Upper lobe of left lung (tissue), 6 donors: ENCODE results near the gene PRM3. TPM values are rescaled to one million over a fixed set of nuclear protein-coding genes. Genes with fewer than 3 reads are reported as not detected.

Experiments
- ATAC-seq, 2 donors: fragments of 200-7000 bp; cut with Tn5 transposase; one replicate each; pipeline ENCODE4 v1.9.1; 2022; ENCODE audit warnings: mild to moderate bottlenecking in 2 of 2, moderate library complexity in 2 of 2; ENCODE audit not compliant: low FRiP score in 2 of 2
- DNase-seq, 2 donors: peaks; one replicate each; pipeline ENCODE4 v3.0.0-alpha.2; 2019 to 2020
- H3K27ac ChIP-seq, 4 donors: fragments of 200-600 bp; sonication (generic); one replicate each; pipeline ENCODE4 v1.5.1; 2016 to 2019
- H3K27me3 ChIP-seq, 4 donors: fragments of 200-600 bp; sonication (generic); one replicate each; pipeline ENCODE4 v1.5.1; 2017 to 2019
- H3K36me3 ChIP-seq, 4 donors: fragments of 200-600 bp; sonication (generic); one replicate each; pipeline ENCODE4 v1.5.1; 2016 to 2019
- H3K4me1 ChIP-seq, 4 donors: fragments of 200-600 bp; sonication (generic); one replicate each; pipeline ENCODE4 v1.5.1; 2018 to 2019
- H3K4me3 ChIP-seq, 4 donors: fragments of 200-600 bp; sonication (generic); one replicate each; pipeline ENCODE4 v1.5.1; 2017 to 2019; ENCODE audit warnings: mild to moderate bottlenecking in 2 of 4, moderate library complexity in 1 of 4
- H3K9me3 ChIP-seq, 4 donors: fragments of 200-600 bp; sonication (generic); one replicate each; pipeline ENCODE4 v1.5.1; 2018 to 2019
- EP300 ChIP-seq, 4 donors: sonication (generic); formaldehyde crosslinking; IDR thresholded peaks; one replicate each; pipeline ENCODE4 v1.5.1; 2017; ENCODE audit warnings: antibody characterized with exemption in 4 of 4, control low read depth in 2 of 4
- POLR2A ChIP-seq, 4 donors: fragments of 450-650 bp; IDR thresholded peaks; one replicate each; pipeline ENCODE4 v1.5.1; 2016 to 2017; ENCODE audit warnings: antibody characterized with exemption in 4 of 4, mild to moderate bottlenecking in 2 of 4
- POLR2AphosphoS5 ChIP-seq, 2 donors: sonication (generic); formaldehyde crosslinking; IDR thresholded peaks; one replicate each; pipeline ENCODE4 v1.5.1; 2017; ENCODE audit warnings: antibody characterized with exemption in 2 of 2
- WGBS, 2 donors: methylation state at CpG; one replicate each; pipeline ENCODE4 v1.1.5; 2017 to 2018; 5-methylcytosine and 5-hydroxymethylcytosine counted together
- small RNA-seq, 4 donors: library from RNA; depleted of rRNA; stranded (forward); fragments of <200 nt; gene quantifications; one replicate each; pipeline ENCODE3, GENCODE V24; 2016
- total RNA-seq, 6 donors: library from RNA; depleted of rRNA in 4 of 6; stranded (reverse); fragments of >200 nt in 4 of 6; gene quantifications; one replicate each; pipeline versions ENCODE4 v1.1.0 to v1.2.1, GENCODE V29; 2016 to 2021
- TF ChIP-seq, protein P1 (sequence below), 6 experiments: fragments of 450-650 bp in 4 of 6; fragments of 200-600 bp in 2 of 6; sonication (generic) in 2 of 6; IDR thresholded peaks; one replicate each; pipeline ENCODE4 v1.5.1; 2016 to 2019; ENCODE audit warnings: antibody characterized with exemption in 6 of 6
- donor health status: DM: no; HTN: no; CAD: no; lungs with moderate emphysema.
- donor health status: DM: no; HTN: yes; CAD: no; lungs with severe emphysema.

PRM3 gene
- total RNA-seq, 6 donors from 2014 or later: not detected

DNA sequence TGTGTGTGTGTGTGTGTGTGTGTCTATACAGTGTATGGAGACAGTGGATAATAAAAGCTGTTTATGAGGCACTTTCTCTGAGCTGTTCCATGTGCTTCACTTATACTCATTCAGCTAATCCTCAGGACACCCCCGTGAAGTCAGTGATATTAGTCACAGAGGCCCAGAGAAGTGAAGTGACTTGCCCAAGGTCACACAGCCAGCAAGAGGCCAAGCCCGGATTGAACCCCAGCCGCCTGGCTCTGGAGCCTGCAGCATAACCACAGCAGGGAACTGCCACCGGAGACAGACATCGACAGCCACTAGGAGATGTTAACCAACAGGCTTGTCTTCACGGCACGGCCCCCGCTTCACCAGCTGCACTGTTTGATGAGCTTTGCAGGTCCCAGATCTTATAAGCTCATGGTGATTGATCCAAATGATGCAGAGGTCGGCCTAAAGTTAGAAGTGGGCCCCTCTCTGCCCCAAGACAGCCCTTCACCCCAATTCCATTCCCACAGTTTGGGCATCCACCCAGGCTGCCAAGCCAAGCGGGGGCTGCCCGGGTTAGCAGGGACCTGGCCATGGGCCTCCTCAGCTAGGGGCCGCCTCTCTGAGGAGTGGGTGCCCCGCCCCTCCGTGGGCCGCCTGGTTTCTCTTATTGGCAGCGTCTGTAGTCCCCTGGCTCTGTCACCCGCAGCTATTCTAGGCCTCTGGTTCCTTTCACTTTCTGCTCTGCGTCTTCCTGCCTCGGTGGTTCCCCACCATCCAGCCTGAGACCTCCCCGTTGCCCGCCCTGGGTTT lies 48.3 kb downstream of the PRM3 start:
- peak in 1 of 2 donors; percentile 86 for DNase-seq
- H3K9me3 ChIP-seq: no peaks in the 10 kb centered on the region
- H3K4me3 ChIP-seq: peak overlapping the region in 1 of 4 donors; percentile 33
- peak overlapping the region; percentile 77 to 90 (median 83) for H3K27ac ChIP-seq
- H3K27me3 ChIP-seq: no peaks in the 10 kb centered on the region
- 63 to 82% methylated on average over 8 to 20 of the region's 21 CpGs for WGBS, 2 donors
- peak in 1 of 2 donors; percentile 6 for TF ChIP-seq POLR2AphosphoS5 (IDR thresholded peaks at IDR 0.05)
- TF ChIP-seq POLR2A (IDR thresholded peaks at IDR 0.05): peak in 1 of 4 donors; percentile 48
- TF ChIP-seq, protein P1, sequence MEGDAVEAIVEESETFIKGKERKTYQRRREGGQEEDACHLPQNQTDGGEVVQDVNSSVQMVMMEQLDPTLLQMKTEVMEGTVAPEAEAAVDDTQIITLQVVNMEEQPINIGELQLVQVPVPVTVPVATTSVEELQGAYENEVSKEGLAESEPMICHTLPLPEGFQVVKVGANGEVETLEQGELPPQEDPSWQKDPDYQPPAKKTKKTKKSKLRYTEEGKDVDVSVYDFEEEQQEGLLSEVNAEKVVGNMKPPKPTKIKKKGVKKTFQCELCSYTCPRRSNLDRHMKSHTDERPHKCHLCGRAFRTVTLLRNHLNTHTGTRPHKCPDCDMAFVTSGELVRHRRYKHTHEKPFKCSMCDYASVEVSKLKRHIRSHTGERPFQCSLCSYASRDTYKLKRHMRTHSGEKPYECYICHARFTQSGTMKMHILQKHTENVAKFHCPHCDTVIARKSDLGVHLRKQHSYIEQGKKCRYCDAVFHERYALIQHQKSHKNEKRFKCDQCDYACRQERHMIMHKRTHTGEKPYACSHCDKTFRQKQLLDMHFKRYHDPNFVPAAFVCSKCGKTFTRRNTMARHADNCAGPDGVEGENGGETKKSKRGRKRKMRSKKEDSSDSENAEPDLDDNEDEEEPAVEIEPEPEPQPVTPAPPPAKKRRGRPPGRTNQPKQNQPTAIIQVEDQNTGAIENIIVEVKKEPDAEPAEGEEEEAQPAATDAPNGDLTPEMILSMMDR (IDR thresholded peaks at IDR 0.05): no peak
- TF ChIP-seq EP300 (IDR thresholded peaks at IDR 0.05): no peak
- peaks cover 23 to 30% (median 28%) of the 10 kb centered on the region in 4 donors for H3K4me1 ChIP-seq
- H3K36me3 ChIP-seq: no peaks in the 10 kb centered on the region
- peak; percentile 19 to 48 for ATAC-seq

DNA sequence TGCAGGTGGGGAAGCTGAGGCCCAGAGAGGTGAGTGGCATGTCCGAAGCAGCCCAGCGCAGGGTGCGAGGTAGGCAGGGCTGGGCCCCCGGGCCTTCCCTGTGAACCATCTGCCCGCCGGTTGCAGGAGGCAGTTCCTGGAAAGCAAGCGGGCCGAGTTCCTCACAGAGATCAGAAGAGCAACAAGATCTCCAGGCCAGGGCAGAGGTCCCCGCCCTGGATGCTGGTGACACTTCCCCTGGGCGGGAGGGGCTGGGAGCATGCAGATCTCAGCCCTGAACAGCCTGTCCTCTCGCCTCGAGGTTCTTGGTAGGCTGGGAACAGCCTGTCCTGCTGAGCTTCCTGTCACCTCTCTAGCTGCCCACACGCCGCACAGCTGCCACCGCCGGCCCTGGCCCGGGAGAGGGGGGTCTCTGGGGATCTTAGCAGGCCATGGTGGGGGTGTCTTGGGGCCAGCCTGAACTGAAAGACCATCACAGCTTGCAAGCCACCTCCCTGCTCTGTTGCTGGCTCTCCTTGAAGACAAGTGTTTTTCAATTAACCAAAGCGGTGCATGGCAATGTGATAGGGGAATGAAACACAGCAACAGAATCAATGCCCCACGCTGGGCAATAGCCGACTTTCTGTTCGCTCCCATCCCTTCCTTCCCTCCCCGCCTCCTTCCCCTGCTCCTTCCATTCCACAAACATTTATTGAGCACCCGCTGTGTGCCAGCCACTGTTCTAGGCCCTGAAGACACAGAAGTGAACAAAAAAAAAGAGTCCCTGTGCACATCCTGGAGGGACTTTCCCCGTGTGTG lies 49.1 kb downstream of the PRM3 start:
- Histone ChIP-seq H3K4me1 (peaks cover 23 to 30% (median 28%) of the 10 kb centered on the region in 4 donors), H3K4me3 (no peak overlapping the region), H3K36me3 (no peaks in the 10 kb centered on the region), H3K27ac (peak overlapping the region; percentile 77 to 90 (median 83)), H3K27me3 (no peaks in the 10 kb centered on the region), H3K9me3 (no peaks in the 10 kb centered on the region)
- DNase-seq (peak; percentile 90 to 94), ATAC-seq (peak; percentile 89 to 91)
- 41 to 45% methylated on average over 15 to 24 of the region's 24 CpGs for WGBS, 2 donors
- TF ChIP-seq EP300 (IDR thresholded peaks at IDR 0.05) (peak; percentile 95 to 100 (median 100)), POLR2A (IDR thresholded peaks at IDR 0.05) (peak in 1 of 4 donors; percentile 62), POLR2AphosphoS5 (IDR thresholded peaks at IDR 0.05) (peak; percentile 96 to 98)
- TF ChIP-seq, protein P1 (IDR thresholded peaks at IDR 0.05): peak in 1 of 6 experiments; percentile 11

Small RNA genes within 50 kb of the gene (small RNA-seq; reads per million reads assigned to genes)
- gene MIR548H2: 0 reads per million in 4 donors
- 0 reads per million in 4 donors for gene RF00019
- gene RF00554: 0 reads per million in 4 donors

Other genes starting within 250 kb of the PRM3 start
- 10 to 100 TPM in 5 of 6 donors, 1 to 10 TPM in 1; 9.4 to 36.6 (median 18.5) TPM for gene SOCS1, start 17.4 kb downstream of the PRM3 start, total RNA-seq
- not detected for gene TNP2, start 4.3 kb downstream of the PRM3 start, total RNA-seq
- gene PRM2, start 2.9 kb upstream of the PRM3 start, total RNA-seq: not detected
- gene PRM1, start 7.7 kb upstream of the PRM3 start, total RNA-seq: not detected
- 1 to 10 TPM; 2.6 to 6.3 (median 2.7) TPM for gene RMI2, start 71.8 kb upstream of the PRM3 start, total RNA-seq